ENCODE data around the gene LAIR2. TPM values are rescaled to one million over a fixed set of nuclear protein-coding genes. Genes with fewer than 3 reads are reported as not detected.

Gene LAIR2
- total and polyA plus RNA-seq, 9 donors = not detected

DNA sequence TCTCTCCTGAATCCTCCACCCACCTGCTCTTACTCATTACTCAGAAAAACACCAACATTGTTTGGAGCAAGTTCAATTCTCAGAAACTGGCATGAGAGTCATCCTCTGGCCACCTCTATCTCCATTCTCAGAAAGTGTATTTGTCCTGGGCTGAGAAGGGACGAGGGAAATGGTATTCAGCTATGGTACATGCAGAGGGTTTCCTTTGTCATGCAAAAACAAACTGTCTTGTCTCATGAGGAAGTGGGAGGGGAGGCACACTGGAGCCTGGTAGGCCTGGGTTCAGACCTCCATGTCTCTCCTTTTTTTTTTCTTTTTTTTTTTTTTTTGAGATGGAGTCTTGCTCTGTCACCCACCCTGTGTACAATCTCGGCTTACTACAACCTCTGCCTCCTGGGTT lies 39.1 kb downstream of the LAIR2 start:
- H3K4me3 ChIP-seq = no peak overlapping the region
- no peak overlapping the region for H3K27ac ChIP-seq
- H3K36me3 ChIP-seq = no peaks in the 10 kb centered on the region
- DNase-seq = no peak
- H3K9me3 ChIP-seq = no peaks in the 10 kb centered on the region
- no peaks in the 10 kb centered on the region for H3K4me1 ChIP-seq (ENCODE audit: insufficient read depth)
- intact Hi-C loops (cut with DNase I) = no loop called here
- TF ChIP-seq POLR2A (IDR thresholded peaks at IDR 0.05) = no peak
- no peak for TF ChIP-seq CTCF (IDR thresholded peaks at IDR 0.05)
- TF ChIP-seq EP300 (IDR thresholded peaks at IDR 0.05) = no peak
- H3K27me3 ChIP-seq = no peaks in the 10 kb centered on the region
- WGBS, 3 donors = 38 to 50% (median 41%) methylated on average over 2 of the region's 2 CpGs

GRCh38 chr19:54548806-54549205 lies 46.2 kb downstream of the LAIR2 start:
- H3K9me3 ChIP-seq = no peaks in the 10 kb centered on the region
- WGBS, 3 donors = 84 to 89% (median 84%) methylated on average over 15 to 16 of the region's 16 CpGs
- H3K4me1 ChIP-seq (ENCODE audit: insufficient read depth) = no peaks in the 10 kb centered on the region
- H3K36me3 ChIP-seq = no peaks in the 10 kb centered on the region
- no peak overlapping the region for H3K4me3 ChIP-seq
- TF ChIP-seq EP300 (IDR thresholded peaks at IDR 0.05) (no peak), CTCF (IDR thresholded peaks at IDR 0.05) (no peak), POLR2A (IDR thresholded peaks at IDR 0.05) (no peak)
- DNase-seq = no peak
- no peak overlapping the region for H3K27ac ChIP-seq
- H3K27me3 ChIP-seq = no peaks in the 10 kb centered on the region
- intact Hi-C loops (cut with DNase I) = no loop called here

GRCh38 chr19:54549224-54549623 lies 46.6 kb downstream of the LAIR2 start:
- no peak for DNase-seq

GRCh38 chr19:54551293-54551692 lies 48.7 kb downstream of the LAIR2 start:
- 75 to 86% (median 80%) methylated on average over 6 of the region's 6 CpGs for WGBS, 3 donors
- Histone ChIP-seq H3K9me3 (no peaks in the 10 kb centered on the region), H3K4me3 (no peak overlapping the region), H3K27ac (no peak overlapping the region), H3K4me1 (ENCODE audit: insufficient read depth) (no peaks in the 10 kb centered on the region), H3K27me3 (no peaks in the 10 kb centered on the region), H3K36me3 (no peaks in the 10 kb centered on the region)
- TF ChIP-seq CTCF (IDR thresholded peaks at IDR 0.05) (no peak), POLR2A (IDR thresholded peaks at IDR 0.05) (no peak), EP300 (IDR thresholded peaks at IDR 0.05) (no peak)
- no peak for DNase-seq
- intact Hi-C loops (cut with DNase I) = no loop called here

More at GRCh38 chr19:54549224-54549623, 46.6 kb downstream of the LAIR2 start:
- 74 to 83% (median 80%) methylated on average over 13 to 14 of the region's 14 CpGs for WGBS, 3 donors
- Histone ChIP-seq H3K27ac (no peak overlapping the region), H3K27me3 (no peaks in the 10 kb centered on the region), H3K4me3 (no peak overlapping the region), H3K36me3 (no peaks in the 10 kb centered on the region), H3K9me3 (no peaks in the 10 kb centered on the region), H3K4me1 (ENCODE audit: insufficient read depth) (no peaks in the 10 kb centered on the region)
- intact Hi-C loops (cut with DNase I) = no loop called here
- TF ChIP-seq EP300 (IDR thresholded peaks at IDR 0.05) = no peak
- TF ChIP-seq POLR2A (IDR thresholded peaks at IDR 0.05) = no peak
- TF ChIP-seq CTCF (IDR thresholded peaks at IDR 0.05) = no peak
